WTC11 (cell line): ENCODE measurements around the gene SPATA3. TPM values are rescaled to one million over a fixed set of nuclear protein-coding genes. Genes with fewer than 3 reads are reported as not detected.

Source experiments
- ATAC-seq: fragments of 200-7000 bp; cut with Tn5 transposase; 2 replicates; pipeline ENCODE4 v1.10.0; 2021; ENCODE audit warnings: mild to moderate bottlenecking, moderate library complexity
- CTCF ChIA-PET: fragments of 300-600 bp; sonication (Branson Sonifier 250); formaldehyde crosslinking; loops from one replicate; lab custom pipeline; 2021; ENCODE audit warnings: antibody characterized with exemption; lab: Charles Lee
- POLR2A ChIA-PET: fragments of 350-600 bp; sonication (Branson Sonifier 250); formaldehyde crosslinking; loops from one replicate; lab custom pipeline; 2021; ENCODE audit warnings: antibody characterized with exemption; lab: Charles Lee
- DNase-seq: peaks from one replicate; pipeline ENCODE4 v3.0.0; 2021; ENCODE audit warnings: low spot score
- H3K27ac Mint-ChIP-seq: 2 replicates; pipeline ENCODE4 v1.8.0; 2021; ENCODE audit warnings: mixed read lengths
- H3K27me3 Mint-ChIP-seq: 2 replicates; pipeline ENCODE4 v1.8.0; 2021; ENCODE audit warnings: low read depth, mild to moderate bottlenecking, moderate library complexity, mixed read lengths
- H3K36me3 Mint-ChIP-seq: 2 replicates; pipeline ENCODE4 v1.8.0; 2021; ENCODE audit warnings: mixed read lengths
- H3K4me1 Mint-ChIP-seq: 2 replicates; pipeline ENCODE4 v1.8.0; 2022; ENCODE audit warnings: mixed read lengths
- H3K4me3 Mint-ChIP-seq: 2 replicates; pipeline ENCODE4 v1.8.0; 2021; ENCODE audit warnings: mild to moderate bottlenecking, moderate library complexity, mixed read lengths
- H3K9me3 Mint-ChIP-seq: 2 replicates; pipeline ENCODE4 v1.8.0; 2021; ENCODE audit warnings: mixed read lengths
- ATF2 ChIP-seq: sonication (generic); formaldehyde crosslinking; IDR thresholded peaks from 2 replicates; pipeline ENCODE4 v1.8.1; 2022; ENCODE audit warnings: low read depth, missing genetic modification reagents, borderline replicate concordance
- ATF3 ChIP-seq: sonication (generic); formaldehyde crosslinking; conservative IDR thresholded peaks from 2 replicates; pipeline ENCODE4 v1.8.1; 2022; ENCODE audit warnings: mild to moderate bottlenecking, missing genetic modification reagents
- E2F4 ChIP-seq: sonication (generic); formaldehyde crosslinking; IDR thresholded peaks from 2 replicates; pipeline ENCODE4 v1.8.1; 2022; ENCODE audit warnings: low read depth, mild to moderate bottlenecking, moderate library complexity, missing genetic modification reagents, borderline replicate concordance
- ETV6 ChIP-seq: sonication (generic); formaldehyde crosslinking; IDR thresholded peaks from 2 replicates; pipeline ENCODE4 v1.8.1; 2022; ENCODE audit warnings: mild to moderate bottlenecking, missing genetic modification reagents
- MAX ChIP-seq: sonication (generic); formaldehyde crosslinking; IDR thresholded peaks from 2 replicates; pipeline ENCODE4 v1.8.0; 2022; ENCODE audit warnings: mild to moderate bottlenecking, missing genetic modification reagents
- NR2C2 ChIP-seq: sonication (generic); formaldehyde crosslinking; IDR thresholded peaks from 2 replicates; pipeline ENCODE4 v1.8.0; 2022; ENCODE audit warnings: mild to moderate bottlenecking, missing genetic modification reagents
- NR3C1 ChIP-seq: sonication (generic); formaldehyde crosslinking; conservative IDR thresholded peaks from 2 replicates; pipeline ENCODE4 v1.8.1; 2023; ENCODE audit warnings: low read depth, mild to moderate bottlenecking, missing genetic modification reagents
- OVOL2 ChIP-seq: fragments of 250-450 bp; sonication (Bioruptor Pico); IDR thresholded peaks from 2 replicates; pipeline ENCODE4 v1.9.0; 2021; ENCODE audit warnings: mild to moderate bottlenecking, borderline replicate concordance
- RELA ChIP-seq: sonication (generic); formaldehyde crosslinking; IDR thresholded peaks from 2 replicates; pipeline ENCODE4 v1.8.1; 2022; ENCODE audit warnings: missing genetic modification reagents, mild to moderate bottlenecking, borderline replicate concordance
- SOX15 ChIP-seq: fragments of 250-450 bp; sonication (Bioruptor Pico); IDR thresholded peaks from 2 replicates; pipeline ENCODE4 v1.9.0; 2021; ENCODE audit warnings: mild to moderate bottlenecking
- STAT6 ChIP-seq: sonication (generic); formaldehyde crosslinking; conservative IDR thresholded peaks from 2 replicates; pipeline ENCODE4 v1.8.1; 2023; ENCODE audit warnings: mild to moderate bottlenecking, low read depth, missing genetic modification reagents, moderate library complexity
- USF1 ChIP-seq: sonication (generic); formaldehyde crosslinking; IDR thresholded peaks from 2 replicates; pipeline ENCODE4 v1.8.0; 2022; ENCODE audit warnings: mild to moderate bottlenecking, missing genetic modification reagents
- ZSCAN18 ChIP-seq: fragments of 250-450 bp; sonication (Bioruptor Pico); IDR thresholded peaks from 2 replicates; pipeline ENCODE4 v2.1.2; 2022; ENCODE audit warnings: mild to moderate bottlenecking, moderate library complexity
- total RNA-seq: library from RNA; stranded (reverse); gene quantifications from 3 replicates; pipeline ENCODE4 v1.2.3, GENCODE V29; 2021

SPATA3 gene
- total RNA-seq, 1 experiment from 2014 or later, result not detected

GRCh38 chr2:230958820-230959756 lies 36.8 kb upstream of the SPATA3 start:
- CTCF ChIA-PET, result interaction anchor here (0.9 to 1.0 kb wide), 2 partner anchors 26 to 28 kb away, joined by 3 to 4 read pairs; no protein-coding TSS in a partner anchor
- no peak overlapping the region for H3K4me3 Mint-ChIP-seq
- no peak for TF ChIP-seq USF1 (CRISPR knock-in tag)
- TF ChIP-seq SOX15 (CRISPR knock-in tag), result no peak
- TF ChIP-seq ZSCAN18 (CRISPR knock-in tag), result no peak
- no peak for TF ChIP-seq ETV6 (CRISPR knock-in tag)
- H3K9me3 Mint-ChIP-seq, result peaks cover 20% of the 10 kb centered on the region
- H3K36me3 Mint-ChIP-seq, result no peaks in the 10 kb centered on the region
- POLR2A ChIA-PET, result interaction anchor here (0.6 kb wide), 1 partner anchor 12 kb away, joined by 5 read pairs; no protein-coding TSS in a partner anchor
- H3K4me1 Mint-ChIP-seq, result peaks cover 12% of the 10 kb centered on the region
- ATAC-seq (no peak), DNase-seq (no peak)
- H3K27me3 Mint-ChIP-seq, result peaks cover 31% of the 10 kb centered on the region
- H3K27ac Mint-ChIP-seq, result no peak overlapping the region

- peaks cover 20% of the 10 kb centered on the region for H3K9me3 Mint-ChIP-seq
- no peak overlapping the region for H3K27ac Mint-ChIP-seq
- POLR2A ChIA-PET, result no interaction called here
- no peak overlapping the region for H3K4me3 Mint-ChIP-seq
- no peak for TF ChIP-seq NR3C1 (CRISPR knock-in tag)
- TF ChIP-seq ATF3, result no peak
- TF ChIP-seq STAT6 (CRISPR knock-in tag), result no peak
- TF ChIP-seq MAX (CRISPR knock-in tag), result no peak
- no peak for TF ChIP-seq ATF2 (CRISPR knock-in tag)
- no peak for TF ChIP-seq RELA (CRISPR knock-in tag)
- TF ChIP-seq E2F4 (CRISPR knock-in tag), result no peak
- no peak for TF ChIP-seq OVOL2 (CRISPR knock-in tag)
- no peak for TF ChIP-seq NR2C2
- H3K27me3 Mint-ChIP-seq, result peaks cover 31% of the 10 kb centered on the region
- ATAC-seq (no peak), DNase-seq (no peak)
- CTCF ChIA-PET, result no interaction called here
- peaks cover 12% of the 10 kb centered on the region for H3K4me1 Mint-ChIP-seq
- no peaks in the 10 kb centered on the region for H3K36me3 Mint-ChIP-seq
Measured at GRCh38 chr2:230960026-230960425, 35.9 kb upstream of the SPATA3 start.
